HG02759 (cell line): ENCODE results near the gene MRPL20.
"Not testable (repeated sequence)": the region's sequence is repeated elsewhere in the genome, so short reads cannot be mapped to it uniquely, and the experiment has no call there.

Experiments
- ATAC-seq: cut with Tn5 transposase; IDR thresholded peaks from one replicate; pipeline ENCODE4 v1.9.1; 2021; ENCODE audit warnings: mild to moderate bottlenecking, moderate library complexity; ENCODE audit not compliant: unreplicated experiment

Gene MRPL20

DNA sequence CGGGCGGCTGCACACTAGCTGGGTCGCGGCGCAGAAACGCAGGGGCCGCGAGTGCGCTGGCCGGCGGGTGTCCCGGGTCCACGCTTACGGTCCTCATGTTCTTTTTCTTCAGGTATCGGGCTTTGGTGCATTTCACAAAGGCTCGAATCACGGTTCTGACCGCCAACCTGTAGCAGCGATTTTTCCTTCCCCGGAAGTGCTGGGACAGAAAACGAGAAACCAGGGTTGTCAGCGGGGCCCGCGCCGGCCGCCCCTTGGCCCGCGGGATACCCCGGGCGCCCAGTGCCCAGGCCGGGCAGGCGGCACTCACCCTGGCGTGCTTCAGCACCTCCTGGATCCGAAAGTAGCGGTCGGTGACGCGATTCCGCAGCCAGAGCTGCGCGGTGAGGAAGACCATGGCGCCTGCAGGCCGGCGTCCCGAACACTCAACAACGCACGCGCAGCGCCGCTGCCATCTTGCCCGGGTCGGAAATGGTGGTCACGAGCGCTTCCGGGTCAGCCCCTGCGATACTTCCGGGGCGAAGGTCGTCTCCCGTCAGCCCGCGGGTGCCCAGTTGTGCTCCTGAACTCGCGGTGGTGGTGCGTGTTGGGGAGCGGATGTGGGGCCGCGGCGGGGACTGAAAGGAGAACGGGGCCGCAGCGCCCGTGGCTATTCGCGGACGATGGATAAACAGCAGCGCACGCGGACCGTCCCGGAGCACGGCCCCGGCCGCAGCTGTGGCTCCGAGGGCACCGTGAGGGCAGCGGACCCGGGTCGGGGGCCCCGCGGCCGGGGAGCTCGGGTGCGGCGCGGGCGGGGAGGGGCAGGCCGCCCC, at the start of gene MRPL20:
TSS of gene MRPL20 (minus strand) at position 473 of the 815 bp plus-strand sequence. CDS start at position 397, 76 bp downstream.
- peak; percentile 91 for ATAC-seq

GRCh38 chr1:1456683-1457255, 49.7 kb upstream of the MRPL20 start:
- ATAC-seq = not testable (repeated sequence)

- not testable (repeated sequence) for ATAC-seq
These were observed 48.8 kb upstream of the MRPL20 start for GRCh38 chr1:1455934-1456333.

GRCh38 chr1:1455366-1455884, 48.3 kb upstream of the MRPL20 start:
- ATAC-seq = no peak

DNA sequence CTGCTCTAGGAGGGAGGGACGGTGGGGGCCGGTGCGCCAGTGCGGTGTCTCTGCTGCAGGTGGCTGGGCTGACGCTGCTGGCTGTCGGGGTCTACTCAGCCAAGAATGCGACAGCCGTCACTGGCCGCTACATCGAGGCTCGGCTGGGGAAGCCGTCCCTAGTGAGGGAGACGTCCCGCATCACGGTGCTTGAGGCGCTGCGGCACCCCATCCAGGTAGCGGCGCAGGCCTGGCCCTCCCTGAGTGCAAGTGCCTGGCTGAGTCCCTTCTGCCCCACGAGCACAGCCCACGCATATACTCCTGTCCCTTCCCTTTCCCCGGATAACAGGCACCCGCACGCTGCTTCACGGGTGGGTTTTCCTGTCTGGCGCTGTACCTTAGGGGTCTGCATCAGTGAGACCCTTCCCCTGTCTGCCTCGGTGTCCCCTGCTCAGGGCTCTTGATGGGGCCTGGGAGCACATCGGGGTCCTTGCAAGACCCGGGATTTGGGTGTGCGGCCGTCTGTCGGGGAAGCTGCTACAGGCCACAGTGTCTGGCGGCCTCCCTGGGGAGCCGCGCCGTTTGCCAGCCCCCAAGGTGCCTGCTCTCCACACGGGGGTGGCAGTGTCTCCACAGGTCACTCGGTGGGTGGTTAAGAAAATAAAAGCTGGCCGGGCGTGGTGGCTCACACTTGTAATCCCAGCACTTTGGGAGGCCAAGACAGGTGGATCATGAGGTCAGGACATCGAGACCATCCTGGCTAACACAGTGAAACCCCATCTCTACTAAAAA, 47.4 kb upstream of the MRPL20 start:
- ATAC-seq = not testable (repeated sequence)

- no peak for ATAC-seq
These were observed 45.8 kb upstream of the MRPL20 start for GRCh38 chr1:1452882-1453281.

GRCh38 chr1:1452365-1452739, 45.3 kb upstream of the MRPL20 start:
- ATAC-seq = not testable (repeated sequence)

GRCh38 chr1:1451696-1452364, 44.7 kb upstream of the MRPL20 start:
- no peak for ATAC-seq

DNA sequence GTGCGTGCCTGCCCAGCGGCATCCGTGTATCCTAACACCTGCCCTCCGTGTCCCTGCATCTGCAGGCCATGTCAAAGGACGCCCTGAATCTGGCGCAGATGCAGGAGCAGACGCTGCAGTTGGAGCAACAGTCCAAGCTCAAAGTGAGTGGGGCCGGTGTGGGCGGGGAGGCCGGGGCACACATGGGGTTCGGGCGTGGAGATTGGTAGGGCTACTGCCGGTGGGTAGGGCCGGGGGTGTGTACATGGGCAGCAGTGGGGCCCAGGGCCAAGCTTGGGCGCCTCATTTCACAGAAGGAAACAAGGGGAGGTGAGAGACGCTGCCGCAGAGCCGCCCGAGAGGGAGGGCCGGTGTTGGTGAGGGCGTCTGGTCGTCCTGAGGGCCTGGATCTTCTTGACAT, 43.5 kb upstream of the MRPL20 start:
- ATAC-seq = not testable (repeated sequence)

- ATAC-seq = no peak
These were observed 42.1 kb upstream of the MRPL20 start, which contains the start of gene ATAD3C for GRCh38 chr1:1449099-1449739. Gene ATAD3C (plus strand): TSS chr1:1449689. CDS start chr1:1450684, 995 bp downstream.

- ATAC-seq = not testable (repeated sequence)
These were observed 39.5 kb upstream of the MRPL20 start for GRCh38 chr1:1446631-1447030.

DNA sequence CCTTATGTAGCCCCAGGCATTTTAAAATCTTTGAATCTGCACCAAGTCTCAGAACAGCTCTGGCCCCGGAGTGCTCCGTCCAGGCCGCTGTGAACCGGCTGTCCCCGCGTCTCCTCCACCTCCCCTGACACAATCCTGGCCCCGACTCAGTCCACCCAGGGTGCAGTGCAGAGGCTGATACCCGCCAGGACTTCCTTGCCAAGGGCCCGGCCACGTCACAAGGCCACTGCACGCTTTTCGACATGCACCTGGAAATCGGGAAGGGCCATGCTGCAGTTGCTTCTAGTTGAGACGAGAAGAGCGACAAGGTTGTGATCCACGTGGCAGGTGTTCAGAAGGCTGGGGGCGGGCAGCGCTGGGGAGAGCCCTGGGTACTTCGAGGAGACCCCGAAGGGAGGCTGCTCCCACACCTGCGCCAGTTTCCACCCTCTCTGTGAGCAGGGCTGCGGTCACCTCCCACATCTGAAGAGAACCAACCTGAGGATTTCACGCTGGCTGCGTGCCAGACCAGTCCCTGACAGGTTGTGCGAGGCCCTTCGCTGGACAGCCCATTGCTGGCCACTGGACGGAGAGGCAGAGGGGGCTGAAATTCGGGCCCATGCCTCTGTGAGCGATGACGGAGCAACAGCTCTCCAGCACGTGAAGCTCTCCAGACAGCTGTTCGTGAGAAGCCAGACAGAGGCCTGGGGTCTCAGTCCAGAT, 35.1 kb upstream of the MRPL20 start:
- ATAC-seq = no peak

DNA sequence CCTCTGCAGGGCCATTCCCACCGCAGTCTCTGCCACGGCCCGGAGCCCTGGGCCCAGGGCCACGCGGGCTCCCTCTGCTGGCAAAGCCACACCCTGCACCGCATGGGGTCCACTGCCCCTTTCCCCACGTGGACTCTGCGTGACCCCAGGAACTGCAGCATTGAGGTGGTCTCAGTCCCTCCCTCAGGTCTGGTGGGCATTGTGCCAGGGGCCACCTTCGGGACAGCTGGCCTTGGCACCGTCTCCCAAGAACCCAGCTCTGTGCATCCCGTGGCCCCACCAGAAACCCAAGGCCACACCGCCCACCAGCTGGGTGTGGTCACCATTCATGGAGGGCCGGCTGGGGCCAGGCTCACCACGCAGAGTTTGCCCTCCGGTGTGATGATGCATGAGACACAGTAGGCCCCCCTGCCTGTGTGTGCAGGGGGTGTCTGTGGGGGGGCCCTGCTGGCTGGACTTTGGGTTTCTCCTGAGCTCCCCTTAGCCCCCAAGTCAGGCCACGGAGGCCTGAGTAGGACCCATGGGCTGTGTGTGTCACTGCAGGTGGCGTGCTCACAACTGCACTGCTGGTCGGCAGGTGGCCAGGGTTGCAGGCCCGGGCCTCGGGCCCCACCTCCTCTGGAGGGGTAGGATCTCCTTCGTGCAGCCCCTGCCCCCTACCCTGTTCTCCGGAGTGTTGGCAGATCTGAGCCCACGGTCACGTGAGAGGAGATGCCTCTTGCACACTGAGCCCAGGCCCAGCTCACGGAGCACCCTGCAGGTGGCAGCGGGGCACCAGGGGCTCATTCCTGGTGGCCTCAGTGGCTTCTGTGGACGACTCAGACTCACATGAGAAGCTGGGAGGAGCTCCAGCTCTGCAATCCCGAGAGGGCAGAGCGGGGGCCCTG, 34.2 kb upstream of the MRPL20 start:
- no peak for ATAC-seq

GRCh38 chr1:1440262-1441001, 33.3 kb upstream of the MRPL20 start:
- no peak for ATAC-seq

DNA sequence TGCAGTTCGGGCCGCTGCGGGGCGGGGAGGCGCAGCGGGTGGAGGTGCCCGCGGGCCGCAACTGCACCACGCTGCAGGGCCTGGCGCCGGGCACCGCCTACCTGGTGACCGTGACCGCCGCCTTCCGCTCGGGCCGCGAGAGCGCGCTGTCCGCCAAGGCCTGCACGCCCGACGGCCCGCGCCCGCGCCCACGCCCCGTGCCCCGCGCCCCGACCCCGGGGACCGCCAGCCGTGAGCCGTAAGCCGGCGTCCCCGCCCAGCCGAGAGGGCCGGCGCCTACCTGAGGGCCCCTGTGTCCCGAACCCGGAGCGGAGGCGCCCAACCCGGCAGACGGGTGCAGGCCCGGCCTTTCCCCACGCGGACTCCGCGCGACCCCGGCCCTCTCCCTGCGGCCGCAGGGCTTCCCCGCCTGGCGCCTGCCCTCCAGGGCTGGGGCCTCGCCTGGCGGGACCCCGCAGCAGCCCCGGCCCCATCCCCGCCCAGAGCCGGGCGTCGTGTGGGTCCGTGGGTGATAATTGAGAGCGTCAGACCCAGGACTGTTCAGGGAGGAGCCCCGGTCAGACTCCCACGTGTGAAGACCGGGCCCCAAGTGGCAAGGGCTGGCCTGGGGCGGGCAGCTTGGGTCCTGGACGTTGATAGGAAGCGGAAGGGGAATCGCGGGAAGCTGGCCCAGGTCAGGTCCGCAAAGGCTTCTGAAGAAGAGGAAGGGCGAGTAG, 32.6 kb upstream of the MRPL20 start:
- no peak for ATAC-seq

DNA sequence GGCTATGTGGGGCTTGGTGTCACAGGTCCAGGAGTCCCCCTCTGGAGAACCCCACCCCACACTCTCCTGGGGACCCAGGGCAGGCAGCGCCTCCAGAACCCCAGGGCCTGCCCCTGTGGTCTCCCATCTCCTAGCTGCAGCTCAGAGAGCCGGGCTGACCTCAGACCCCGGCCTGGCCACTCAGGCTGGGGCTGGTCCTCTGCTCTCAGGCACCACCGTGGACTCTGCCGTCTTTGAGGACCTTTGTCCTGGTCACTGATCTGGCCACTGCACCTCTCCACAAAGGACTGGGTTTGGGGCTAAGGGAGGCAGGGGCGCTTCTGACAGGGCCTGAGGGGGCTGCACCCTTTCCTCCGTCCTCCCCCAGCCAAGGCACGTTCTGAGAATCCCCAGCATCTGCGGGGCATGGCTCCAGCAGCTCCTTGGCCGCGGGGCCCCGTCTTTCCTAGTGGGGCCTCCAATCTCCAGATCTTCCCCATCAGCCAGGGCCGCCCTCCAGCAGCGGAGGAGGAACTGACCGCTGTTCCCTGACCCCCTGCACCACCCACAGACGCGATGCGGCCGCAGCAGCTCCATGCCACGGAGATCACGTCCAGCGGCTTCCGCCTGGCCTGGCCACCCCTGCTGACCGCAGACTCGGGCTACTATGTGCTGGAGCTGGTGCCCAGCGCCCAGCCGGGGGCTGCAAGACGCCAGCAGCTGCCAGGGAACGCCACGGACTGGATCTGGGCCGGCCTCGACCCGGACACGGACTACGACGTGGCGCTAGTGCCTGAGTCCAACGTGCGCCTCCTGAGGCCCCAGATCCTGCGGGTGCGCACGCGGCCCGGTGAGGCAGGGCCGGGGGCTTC, 31.7 kb upstream of the MRPL20 start:
- ATAC-seq = no peak
